GM21737 (cell line): Measurements from ENCODE around the gene RFPL4A.

Experiments used
- ATAC-seq: cut with Tn5 transposase; IDR thresholded peaks from one replicate; pipeline ENCODE4 v1.9.1; 2021; ENCODE audit warnings: mild to moderate bottlenecking, moderate library complexity; ENCODE audit not compliant: unreplicated experiment

Gene RFPL4A

DNA sequence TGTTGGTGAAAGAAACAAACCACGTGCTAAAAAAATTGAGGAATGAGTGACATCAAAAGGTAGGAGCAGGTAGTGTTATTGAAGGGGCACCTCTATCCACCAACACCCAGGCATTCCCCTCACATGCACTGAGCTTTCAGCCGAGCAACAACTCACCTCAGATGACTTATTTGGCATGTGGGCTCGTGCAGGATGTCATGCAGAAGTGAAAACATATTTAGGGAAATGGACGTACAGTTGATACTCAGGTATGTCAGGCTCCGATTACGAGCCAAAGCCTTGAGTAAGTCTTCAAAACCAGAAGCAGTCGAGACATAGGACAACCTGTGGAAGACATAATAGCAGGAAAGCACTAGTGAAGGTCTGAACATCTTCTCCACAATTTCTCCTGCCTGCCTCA is 42.5 kb downstream of the RFPL4A start:
- no peak for ATAC-seq

DNA sequence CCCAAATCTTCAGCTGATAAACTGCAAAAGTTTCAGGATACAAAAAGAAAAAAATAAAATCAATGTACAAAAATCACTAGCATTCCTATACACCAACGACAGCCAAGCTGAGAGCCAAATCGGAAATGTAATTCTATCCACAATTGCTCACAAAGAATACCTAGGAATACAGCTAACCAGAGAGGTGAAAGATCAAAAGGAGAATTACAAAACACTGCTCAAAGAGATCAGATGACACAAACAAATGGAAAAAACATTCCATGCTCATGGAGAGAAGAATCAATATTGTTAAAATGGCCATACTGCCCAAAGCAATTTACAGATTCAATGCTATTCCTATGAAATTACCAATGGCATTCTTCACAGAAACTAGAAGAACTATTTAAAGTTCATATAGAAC is 43.4 kb downstream of the RFPL4A start:
- ATAC-seq, result no peak

DNA sequence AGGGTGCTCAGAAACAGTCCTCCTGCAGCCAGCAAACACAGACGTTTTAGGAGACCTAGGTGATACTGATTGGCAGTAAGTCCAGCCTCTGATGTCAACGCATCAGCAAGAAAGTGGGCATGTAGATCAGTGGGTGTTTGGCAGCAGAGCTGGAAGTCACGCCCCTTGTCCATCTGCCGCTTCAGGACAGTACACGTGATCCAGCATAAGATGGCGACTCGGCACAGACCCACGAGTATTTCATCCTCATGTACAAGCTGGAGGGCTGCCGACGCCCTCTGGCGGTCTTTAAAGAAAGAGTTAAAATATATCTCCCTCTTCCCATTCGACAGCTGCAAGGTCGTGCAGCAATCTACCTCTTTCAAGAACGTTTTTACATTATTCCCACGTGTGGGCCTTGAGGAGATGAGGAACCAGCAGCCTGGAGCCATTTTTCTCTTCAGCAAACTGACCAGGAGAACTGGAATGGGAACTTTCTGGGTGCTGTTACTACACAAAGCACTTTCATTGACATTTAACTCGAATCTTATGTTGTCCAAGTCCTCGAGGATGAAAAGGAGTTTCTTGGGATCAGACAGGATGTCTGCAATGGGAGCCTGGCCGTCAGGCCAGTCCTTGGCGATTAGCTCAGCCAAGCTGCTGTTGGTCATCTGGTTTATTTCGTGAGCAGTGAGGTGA is 50.6 kb downstream of the RFPL4A start:
- ATAC-seq, result no peak

- ATAC-seq, result no peak
These were observed 52.4 kb downstream of the RFPL4A start for GRCh38 chr19:55811340-55811739.

- no peak for ATAC-seq
These were observed 53.6 kb downstream of the RFPL4A start for GRCh38 chr19:55812449-55812848.
